H1 (cell line): Measurements from ENCODE around the gene NEK10. TPM values are rescaled to one million over a fixed set of nuclear protein-coding genes. Genes with fewer than 3 reads are reported as not detected.

Experiments
- ATF3 ChIP-seq: IDR thresholded peaks from 2 replicates; pipeline ENCODE4 v1.6.1; 2011; ENCODE audit warnings: low read depth, mild to moderate bottlenecking, low read length; ENCODE audit not compliant: insufficient read depth
- BCL11A ChIP-seq, 2 experiments: IDR thresholded peaks; one replicate each; pipeline ENCODE4 v1.6.1; 2011; ENCODE audit warnings: low read depth in 2 of 2, low read length in 2 of 2, mild to moderate bottlenecking in 2 of 2
- CBX5 ChIP-seq: fragments of 300-800, 300-1000 bp; sonication (generic); IDR thresholded peaks from 2 replicates; pipeline ENCODE4 v1.7.1; 2016; ENCODE audit warnings: antibody characterized with exemption, low read length, low read depth
- JUND ChIP-seq: IDR thresholded peaks from 2 replicates; pipeline ENCODE4 v1.6.1; 2011; ENCODE audit warnings: mild to moderate bottlenecking, improper control_type of control experiment, low read length
- PHF8 ChIP-seq: fragments of 200-600 bp; sonication (generic); conservative IDR thresholded peaks from 2 replicates; pipeline ENCODE4 v1.7.1; 2012; ENCODE audit warnings: low read depth, mild to moderate bottlenecking, inconsistent platforms, low read length, moderate library complexity
- POLR2A ChIP-seq, 2 experiments: IDR thresholded peaks; 1 replicate in 1 of 2; 2 replicates in 1 of 2; pipeline ENCODE4 v1.6.1; 2011; ENCODE audit warnings: low read depth in 2 of 2, low read length in 2 of 2, mild to moderate bottlenecking in 2 of 2; ENCODE audit errors: control extremely low read depth in 1 of 2
- RNF2 ChIP-seq: fragments of 200-900, 300-1000 bp; sonication (generic); IDR thresholded peaks from 2 replicates; pipeline ENCODE4 v1.7.1; 2016; ENCODE audit warnings: borderline replicate concordance, low read depth, mild to moderate bottlenecking, antibody characterized with exemption, low read length; ENCODE audit not compliant: poor library complexity, severe bottlenecking; ENCODE audit errors: missing control alignments
- polyA plus RNA-seq, 7 experiments: library from polyadenylated mRNA; depleted of rRNA in 3 of 7; stranded (reverse) in 5 of 7; unstranded in 2 of 7; fragments of >200 nt in 5 of 7; fragments of 200-250 nt in 2 of 7; gene quantifications; 1 replicate in 5 of 7; 2 replicates in 1 of 7; 4 replicates in 1 of 7; pipeline versions ENCODE4 v1.2.1 to v1.2.3, GENCODE V29; 2011 to 2013; ENCODE audit warnings: missing spikeins in 2 of 7, mixed read lengths in 2 of 7
- total RNA-seq: library from RNA; stranded (reverse); fragmentation: NEBNext Ultra II Directional; extraction: Animal tissue kit (Norgen Biotek cat#: 25700); gene quantifications from 2 replicates; pipeline ENCODE4 v1.2.1, GENCODE V29; 2021

The NEK10 gene
- total and polyA plus RNA-seq, 2 of the 8 experiments (the other 6 are each of a cell fraction or from before 2014, with no cell fraction given): 0.18 to 0.50 TPM

GRCh38 chr3:27366062-27366591, 3.1 kb downstream of the NEK10 start (continued):
- TF ChIP-seq CBX5 (no peak), POLR2A (IDR thresholded peaks at IDR 0.05; ENCODE audit: control extremely low read depth in 1 of 2, low read depth in 2 of 2, low read length in 2 of 2) (no peak), RNF2 (no peak), JUND (no peak), PHF8 (no peak), ATF3 (no peak), BCL11A (IDR thresholded peaks at IDR 0.05; ENCODE audit: low read depth in 2 of 2, low read length in 2 of 2) (no peak)
- TF ChIP-seq, all 59 proteins: peak for 0
